NCI-H446 (cell line): ENCODE measurements around the gene B4GALNT4.
A peak's percentile ranks its signal among the peaks of the same experiment; 100 is the strongest.
"Not testable (repeated sequence)": the region's sequence is repeated elsewhere in the genome, so short reads cannot be mapped to it uniquely, and the experiment has no call there.

ENCODE experiments used
- DNase-seq, 2 experiments: peaks; one replicate each; lab custom pipeline; 2025; lab: John Stamatoyannopoulos, UW

The B4GALNT4 gene

GRCh38 chr11:369336-370018 is at the start of gene B4GALNT4:
Gene B4GALNT4, plus strand, starts transcription at chr11:369499. Its CDS starts 305 bp downstream, at chr11:369804.
- DNase-seq: peak in 1 of 2 experiments; percentile 48

GRCh38 chr11:319888-320273 is 49.4 kb upstream of the B4GALNT4 start:
- DNase-seq: not testable (repeated sequence)

GRCh38 chr11:324156-324555 is 45.1 kb upstream of the B4GALNT4 start:
- no peak for DNase-seq

GRCh38 chr11:324593-325517 is 44.4 kb upstream of the B4GALNT4 start:
- not testable (repeated sequence) for DNase-seq

- DNase-seq: no peak
These were observed 43.3 kb upstream of the B4GALNT4 start for GRCh38 chr11:325796-326591.

GRCh38 chr11:326592-326841 is 42.8 kb upstream of the B4GALNT4 start:
- DNase-seq: no peak

GRCh38 chr11:326842-327580 is 42.3 kb upstream of the B4GALNT4 start:
- no peak for DNase-seq

GRCh38 chr11:327581-327923 is 41.7 kb upstream of the B4GALNT4 start:
- no peak for DNase-seq

- DNase-seq: no peak
These were observed 41.3 kb upstream of the B4GALNT4 start for GRCh38 chr11:328012-328411.

- not testable (repeated sequence) for DNase-seq
These were observed 40.7 kb upstream of the B4GALNT4 start for GRCh38 chr11:328516-329100.

GRCh38 chr11:329886-330253 is 39.4 kb upstream of the B4GALNT4 start:
- no peak for DNase-seq

- no peak for DNase-seq
These were observed 39.0 kb upstream of the B4GALNT4 start for GRCh38 chr11:330307-330693.

- no peak for DNase-seq
These were observed 38.5 kb upstream of the B4GALNT4 start for GRCh38 chr11:330694-331357.

GRCh38 chr11:331358-332060 is 37.8 kb upstream of the B4GALNT4 start:
- DNase-seq: no peak

GRCh38 chr11:332651-333480 is 36.4 kb upstream of the B4GALNT4 start:
- DNase-seq: no peak

GRCh38 chr11:333616-334263 is 35.6 kb upstream of the B4GALNT4 start:
- not testable (repeated sequence) for DNase-seq

GRCh38 chr11:334264-334994 is 34.9 kb upstream of the B4GALNT4 start:
- no peak for DNase-seq
